ENCODE results near the gene PPIL6.

The PPIL6 gene

DNA sequence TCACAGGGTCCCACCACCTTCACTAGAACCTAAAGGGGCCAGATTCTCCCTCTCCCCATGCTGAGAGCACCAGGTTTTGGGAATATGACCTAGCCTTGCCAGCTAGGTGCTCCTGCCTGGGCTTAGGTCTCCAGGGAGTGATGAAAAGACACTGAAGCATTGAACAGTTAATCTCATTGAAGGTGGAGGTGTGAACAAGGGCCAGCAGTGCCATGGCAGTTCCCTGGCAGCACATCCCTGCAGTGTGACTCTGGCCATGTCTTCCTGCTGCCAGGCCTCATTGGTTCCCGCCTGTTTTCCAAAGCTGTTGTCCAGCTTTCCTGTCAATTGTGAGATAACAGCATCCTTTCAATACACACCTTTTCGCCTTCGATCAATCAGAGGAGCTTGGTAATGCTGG lies 10.9 kb downstream of the PPIL6 start:
- DNase-seq (ENCODE audit: low spot score): no peak
- no peak overlapping the region for H3K27ac Mint-ChIP-seq
- no peak overlapping the region for H3K4me3 Mint-ChIP-seq
- no peaks in the 10 kb centered on the region for H3K9me3 Mint-ChIP-seq
- H3K36me3 Mint-ChIP-seq (ENCODE audit: low read depth): no peaks in the 10 kb centered on the region
- H3K4me1 Mint-ChIP-seq (ENCODE audit: low read depth): peaks cover 2% of the 10 kb centered on the region
- H3K27me3 Mint-ChIP-seq (ENCODE audit: low read depth): peaks cover 25% of the 10 kb centered on the region

DNA sequence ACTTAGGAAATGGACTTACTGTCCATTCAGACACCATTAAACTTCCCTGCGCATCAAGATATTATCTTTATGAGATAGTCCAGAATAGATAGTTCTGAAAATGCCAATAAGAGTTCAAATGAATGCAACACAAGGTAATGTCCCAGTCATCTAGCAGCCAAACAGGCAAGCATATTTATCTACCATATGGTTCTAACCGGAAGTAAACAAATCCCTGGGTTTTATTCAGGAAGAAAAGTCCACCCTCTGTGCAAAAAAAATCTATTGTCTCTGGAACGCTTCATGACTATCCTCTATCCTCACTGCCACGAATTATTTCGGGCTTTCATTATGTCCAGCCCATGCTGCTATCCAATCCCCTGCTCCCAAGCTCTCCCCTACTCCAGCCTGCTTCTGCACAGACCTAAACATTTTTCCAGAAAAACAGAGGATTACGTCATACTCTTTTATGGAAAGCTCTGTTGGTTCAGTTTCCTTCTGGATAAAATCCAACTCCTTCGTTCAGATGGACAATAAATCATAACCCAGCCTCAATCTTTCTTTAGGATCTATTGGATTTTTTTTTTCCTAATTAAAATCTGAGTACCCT lies 11.4 kb downstream of the PPIL6 start:
- Mint-ChIP-seq H3K27ac (no peak overlapping the region), H3K27me3 (ENCODE audit: low read depth) (peaks cover 25% of the 10 kb centered on the region), H3K4me3 (no peak overlapping the region), H3K4me1 (ENCODE audit: low read depth) (peaks cover 2% of the 10 kb centered on the region), H3K9me3 (no peaks in the 10 kb centered on the region), H3K36me3 (ENCODE audit: low read depth) (no peaks in the 10 kb centered on the region)
- DNase-seq (ENCODE audit: low spot score): no peak

DNA sequence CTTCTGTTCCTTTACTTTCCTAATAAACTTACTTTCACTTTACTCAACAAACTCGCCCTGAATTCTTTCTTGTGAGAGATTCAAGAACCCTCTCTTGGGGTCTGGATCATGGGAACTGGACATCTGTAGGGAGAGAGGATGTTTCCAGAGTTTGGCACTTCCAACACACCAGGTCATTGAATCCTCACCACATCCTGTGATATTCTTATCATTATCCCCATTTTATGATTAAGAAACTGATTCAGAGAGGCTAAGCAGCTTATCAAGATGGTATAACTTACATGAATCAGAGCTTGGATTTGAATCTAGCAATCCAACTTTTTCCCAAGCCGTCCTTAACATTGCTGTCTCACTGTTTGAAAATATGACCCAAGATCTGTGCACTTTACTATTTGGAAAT lies 15.5 kb downstream of the PPIL6 start:
- H3K36me3 Mint-ChIP-seq (ENCODE audit: low read depth): no peaks in the 10 kb centered on the region
- H3K27ac Mint-ChIP-seq: no peak overlapping the region
- no peak for DNase-seq (ENCODE audit: low spot score)
- H3K27me3 Mint-ChIP-seq (ENCODE audit: low read depth): peaks cover 11% of the 10 kb centered on the region
- H3K9me3 Mint-ChIP-seq: no peaks in the 10 kb centered on the region
- H3K4me1 Mint-ChIP-seq (ENCODE audit: low read depth): peaks cover 2% of the 10 kb centered on the region
- H3K4me3 Mint-ChIP-seq: no peak overlapping the region

DNA sequence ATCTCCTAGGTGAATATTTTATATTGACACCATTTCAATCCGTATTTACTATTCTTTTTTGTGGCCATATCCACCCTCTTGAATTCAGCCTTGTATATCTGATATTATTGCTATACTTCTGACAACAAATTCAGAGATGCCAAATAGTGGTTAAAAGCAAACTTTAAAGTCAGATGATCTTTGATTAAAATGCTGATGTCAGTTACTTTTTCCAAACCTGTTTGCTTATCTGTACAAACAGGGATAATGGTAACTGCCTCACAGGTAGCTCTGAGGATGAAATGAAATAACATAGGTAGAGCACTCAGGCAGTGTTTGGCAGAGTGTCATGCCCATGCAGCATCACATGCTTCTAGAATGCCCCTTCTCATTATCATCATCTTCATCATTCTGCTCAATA lies 19.2 kb downstream of the PPIL6 start:
- no peak overlapping the region for H3K27ac Mint-ChIP-seq

DNA sequence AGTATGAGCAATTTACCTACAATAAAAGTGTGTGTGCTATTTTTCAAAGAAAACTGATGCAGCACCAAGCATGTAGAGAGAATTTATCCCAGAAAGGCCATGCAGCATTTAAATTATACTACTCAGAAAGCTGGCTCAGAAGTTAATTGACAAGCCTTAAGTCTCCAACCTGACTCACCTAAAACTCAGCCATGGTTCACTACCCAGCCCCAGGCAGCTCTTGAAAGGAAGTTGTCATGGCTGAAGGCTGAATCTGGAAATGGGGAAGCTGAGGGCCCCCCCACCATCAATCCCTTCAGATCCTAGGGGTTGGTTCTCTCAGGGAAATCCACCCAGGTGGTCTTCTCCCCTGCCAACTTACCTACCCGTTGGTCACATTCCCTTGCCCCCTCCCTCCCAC lies 19.7 kb downstream of the PPIL6 start:
- Mint-ChIP-seq H3K4me3 (no peak overlapping the region), H3K4me1 (ENCODE audit: low read depth) (peaks cover 2% of the 10 kb centered on the region), H3K27me3 (ENCODE audit: low read depth) (peaks cover 10% of the 10 kb centered on the region), H3K9me3 (no peaks in the 10 kb centered on the region), H3K27ac (no peak overlapping the region), H3K36me3 (ENCODE audit: low read depth) (no peaks in the 10 kb centered on the region)
- no peak for DNase-seq (ENCODE audit: low spot score)

More for the DNA sequence above, 19.2 kb downstream of the PPIL6 start:
- Mint-ChIP-seq H3K4me3 (no peak overlapping the region), H3K36me3 (ENCODE audit: low read depth) (no peaks in the 10 kb centered on the region), H3K27me3 (ENCODE audit: low read depth) (peaks cover 9% of the 10 kb centered on the region), H3K9me3 (no peaks in the 10 kb centered on the region), H3K4me1 (ENCODE audit: low read depth) (peaks cover 2% of the 10 kb centered on the region)
- no peak for DNase-seq (ENCODE audit: low spot score)

DNA sequence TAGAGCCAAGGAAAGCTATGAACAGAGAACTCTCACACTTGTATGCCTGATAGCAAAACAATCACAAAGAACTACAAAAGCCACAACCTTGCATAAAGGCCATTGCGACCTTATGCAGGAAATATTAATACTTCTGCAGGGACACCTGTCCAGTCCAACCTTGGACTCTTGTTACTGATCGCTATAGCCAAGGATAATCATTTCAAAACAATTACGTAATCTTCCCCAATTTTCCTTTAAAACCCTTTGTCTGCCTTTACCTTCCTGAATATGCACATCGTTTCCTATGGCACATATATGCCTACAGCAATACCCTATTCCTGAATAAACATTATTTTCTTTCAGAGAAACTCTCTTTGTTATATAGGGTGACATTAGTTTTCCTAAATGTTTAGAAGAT lies 22.8 kb downstream of the PPIL6 start:
- H3K4me3 Mint-ChIP-seq: no peak overlapping the region
- DNase-seq (ENCODE audit: low spot score): no peak
- peaks cover 26% of the 10 kb centered on the region for H3K27me3 Mint-ChIP-seq (ENCODE audit: low read depth)
- no peaks in the 10 kb centered on the region for H3K4me1 Mint-ChIP-seq (ENCODE audit: low read depth)
- no peaks in the 10 kb centered on the region for H3K36me3 Mint-ChIP-seq (ENCODE audit: low read depth)
- no peak overlapping the region for H3K27ac Mint-ChIP-seq
- no peaks in the 10 kb centered on the region for H3K9me3 Mint-ChIP-seq

DNA sequence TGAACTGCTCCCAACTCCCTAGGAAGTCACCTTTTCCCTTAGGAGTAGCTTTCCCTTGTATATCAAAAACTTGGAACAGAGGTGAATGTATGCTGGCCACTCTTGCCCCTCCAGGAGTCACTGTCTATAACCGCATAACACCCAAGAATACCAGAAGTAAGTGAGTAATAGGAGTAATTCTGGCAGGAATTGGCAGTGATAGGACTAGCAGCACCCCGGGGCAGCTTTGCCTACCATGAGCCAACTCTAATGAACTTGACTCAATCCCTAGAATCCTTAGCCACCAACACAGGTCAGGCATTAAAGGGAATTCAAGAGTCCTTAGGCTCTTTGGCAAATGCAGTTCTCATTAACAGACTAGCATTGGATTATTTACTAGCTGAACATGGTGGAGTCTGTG lies 29.4 kb downstream of the PPIL6 start:
- no peaks in the 10 kb centered on the region for H3K4me1 Mint-ChIP-seq (ENCODE audit: low read depth)
- no peaks in the 10 kb centered on the region for H3K9me3 Mint-ChIP-seq
- DNase-seq (ENCODE audit: low spot score): no peak
- H3K27ac Mint-ChIP-seq: no peak overlapping the region
- H3K4me3 Mint-ChIP-seq: no peak overlapping the region
- H3K27me3 Mint-ChIP-seq (ENCODE audit: low read depth): peaks cover 26% of the 10 kb centered on the region
- no peaks in the 10 kb centered on the region for H3K36me3 Mint-ChIP-seq (ENCODE audit: low read depth)

DNA sequence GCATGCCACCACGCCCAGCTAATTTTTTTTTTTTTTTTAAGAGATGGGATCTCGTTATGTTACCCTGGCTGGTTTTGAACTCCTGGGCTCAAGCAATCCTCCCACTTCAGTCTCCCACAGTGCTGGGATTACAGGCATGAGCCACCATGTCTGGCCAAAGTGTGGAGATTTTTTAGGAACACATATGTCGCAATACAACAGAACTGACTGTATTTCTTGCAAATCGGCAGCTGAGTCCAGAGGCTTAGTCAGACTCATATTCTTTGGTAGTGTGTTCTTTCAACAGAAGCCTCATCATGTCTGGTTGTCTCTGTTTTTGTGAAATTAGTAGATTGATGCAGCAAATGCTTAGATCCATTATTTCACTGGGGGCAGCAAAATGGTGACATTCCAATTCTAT lies 34.2 kb downstream of the PPIL6 start:
- Mint-ChIP-seq H3K27ac (no peak overlapping the region), H3K4me1 (ENCODE audit: low read depth) (no peaks in the 10 kb centered on the region), H3K36me3 (ENCODE audit: low read depth) (no peaks in the 10 kb centered on the region), H3K9me3 (no peaks in the 10 kb centered on the region), H3K4me3 (no peak overlapping the region), H3K27me3 (ENCODE audit: low read depth) (peaks cover 7% of the 10 kb centered on the region)
- no peak for DNase-seq (ENCODE audit: low spot score)

DNA sequence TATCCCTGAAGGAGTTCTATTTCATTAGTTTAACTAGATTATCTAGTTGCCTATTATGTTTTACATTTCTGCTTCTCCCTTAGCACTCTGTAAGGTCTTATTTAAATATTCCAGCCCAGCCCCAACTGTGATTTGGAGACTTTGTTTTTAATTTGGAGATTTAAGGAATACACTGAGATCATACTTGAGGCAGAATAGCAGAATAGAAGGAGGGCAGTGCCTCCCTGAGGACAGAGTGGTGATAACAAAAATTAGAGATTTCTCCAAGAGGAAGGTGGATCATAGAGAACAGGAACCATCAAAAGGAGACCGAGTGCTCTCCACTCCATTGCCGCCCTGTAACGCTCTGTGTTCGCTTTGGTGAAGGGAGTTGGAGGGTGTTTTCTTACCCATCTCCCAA lies 43.4 kb downstream of the PPIL6 start:
- no peak overlapping the region for H3K4me3 Mint-ChIP-seq
- no peak for DNase-seq (ENCODE audit: low spot score)
- H3K27me3 Mint-ChIP-seq (ENCODE audit: low read depth): no peaks in the 10 kb centered on the region
- H3K36me3 Mint-ChIP-seq (ENCODE audit: low read depth): no peaks in the 10 kb centered on the region
- peaks cover 8% of the 10 kb centered on the region for H3K4me1 Mint-ChIP-seq (ENCODE audit: low read depth)
- H3K27ac Mint-ChIP-seq: no peak overlapping the region
- H3K9me3 Mint-ChIP-seq: no peaks in the 10 kb centered on the region

DNA sequence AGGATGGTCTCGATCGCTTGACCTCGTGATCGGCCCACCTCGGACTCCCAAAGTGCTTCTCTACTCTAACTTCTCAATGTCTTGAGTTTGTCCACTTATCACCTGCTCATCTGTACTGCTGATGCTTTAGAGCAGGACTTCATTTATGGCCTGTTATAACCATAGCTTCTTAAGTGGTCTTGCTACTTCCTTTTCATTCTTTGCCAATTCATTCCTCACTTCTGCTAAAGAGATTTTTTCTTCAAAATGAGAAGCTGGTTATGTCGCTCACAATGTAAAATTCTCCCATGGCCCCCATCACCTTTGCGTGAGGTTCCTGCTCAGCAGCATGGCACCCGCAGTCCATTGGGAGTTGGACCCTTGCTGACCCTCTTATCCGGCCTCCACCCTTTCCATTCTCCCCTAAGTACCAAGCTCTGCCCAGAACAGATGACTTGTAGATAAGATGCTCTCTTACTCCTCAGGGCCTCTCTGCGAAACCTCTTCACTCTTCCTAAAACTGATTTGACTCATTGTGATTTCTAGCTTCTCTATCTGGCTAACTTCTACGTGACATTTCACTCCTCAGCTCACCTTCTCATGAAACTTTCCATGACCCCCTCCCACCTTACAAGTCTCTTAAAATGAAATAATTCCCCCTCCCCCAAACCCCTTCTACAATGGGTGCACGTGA lies 44.2 kb downstream of the PPIL6 start:
- Mint-ChIP-seq H3K9me3 (no peaks in the 10 kb centered on the region), H3K36me3 (ENCODE audit: low read depth) (no peaks in the 10 kb centered on the region), H3K4me3 (no peak overlapping the region), H3K27ac (no peak overlapping the region), H3K4me1 (ENCODE audit: low read depth) (peaks cover 14% of the 10 kb centered on the region), H3K27me3 (ENCODE audit: low read depth) (no peaks in the 10 kb centered on the region)
- no peak for DNase-seq (ENCODE audit: low spot score)

DNA sequence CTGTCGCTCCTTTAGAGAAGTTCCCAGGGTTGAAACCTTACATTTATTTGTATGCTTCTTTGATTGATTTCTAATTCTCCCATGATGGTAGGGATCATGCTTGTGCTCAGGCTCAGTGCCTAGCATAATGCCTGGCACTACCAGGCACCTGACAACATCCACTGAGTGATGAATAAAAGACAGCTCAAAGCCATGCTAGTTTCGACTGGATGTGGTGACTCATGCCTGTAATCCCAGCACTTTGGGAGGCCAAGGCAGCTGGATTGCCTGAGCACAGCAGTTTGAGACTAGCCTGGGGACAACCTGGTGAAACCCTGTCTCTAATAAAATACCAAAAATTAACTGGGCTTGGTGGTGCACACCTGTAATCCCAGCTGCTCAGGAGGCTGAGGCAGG lies 46.5 kb downstream of the PPIL6 start:
- Mint-ChIP-seq H3K27ac (no peak overlapping the region), H3K4me3 (no peak overlapping the region), H3K36me3 (ENCODE audit: low read depth) (no peaks in the 10 kb centered on the region), H3K4me1 (ENCODE audit: low read depth) (peaks cover 19% of the 10 kb centered on the region), H3K27me3 (ENCODE audit: low read depth) (peaks cover 3% of the 10 kb centered on the region), H3K9me3 (no peaks in the 10 kb centered on the region)
- DNase-seq (ENCODE audit: low spot score): no peak

DNA sequence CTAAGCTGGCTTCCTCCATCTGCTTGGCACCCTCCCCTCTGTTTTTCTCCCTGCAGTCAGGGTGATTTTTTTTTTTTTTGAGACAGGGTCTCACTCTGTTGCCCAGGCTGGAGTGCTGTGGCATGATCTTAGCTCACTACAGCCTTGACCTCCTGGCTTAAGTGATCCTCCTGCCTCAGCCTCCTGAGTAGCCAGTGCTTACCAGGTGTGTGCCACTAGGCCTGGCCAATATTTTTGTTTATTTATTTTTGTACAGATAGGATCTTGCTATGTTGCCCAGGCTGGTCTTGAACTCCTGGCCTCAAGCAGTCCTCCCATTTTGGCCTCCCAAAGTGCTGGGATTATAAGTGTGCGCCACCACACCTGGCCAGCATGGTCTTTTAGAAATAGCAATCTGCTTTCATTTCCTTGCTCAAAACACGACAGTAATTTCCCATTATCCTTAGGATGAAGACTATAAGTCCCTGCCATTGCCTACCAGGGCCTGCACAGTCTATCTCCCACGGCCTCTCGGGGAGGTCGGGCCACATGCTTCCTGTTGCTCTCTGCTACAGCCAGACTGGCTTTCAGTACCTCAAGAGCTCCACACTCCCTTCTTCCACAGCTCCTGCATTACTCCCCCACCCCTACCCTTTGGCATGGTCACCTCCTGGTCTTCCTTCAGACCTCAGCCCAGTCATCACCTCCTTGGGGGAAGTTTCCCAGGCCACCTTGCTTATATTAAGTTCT lies 47.1 kb downstream of the PPIL6 start:
- H3K4me1 Mint-ChIP-seq (ENCODE audit: low read depth): peaks cover 19% of the 10 kb centered on the region
- no peak overlapping the region for H3K27ac Mint-ChIP-seq
- H3K27me3 Mint-ChIP-seq (ENCODE audit: low read depth): peaks cover 3% of the 10 kb centered on the region
- no peaks in the 10 kb centered on the region for H3K9me3 Mint-ChIP-seq
- DNase-seq (ENCODE audit: low spot score): no peak
- no peak overlapping the region for H3K4me3 Mint-ChIP-seq
- H3K36me3 Mint-ChIP-seq (ENCODE audit: low read depth): no peaks in the 10 kb centered on the region

DNA sequence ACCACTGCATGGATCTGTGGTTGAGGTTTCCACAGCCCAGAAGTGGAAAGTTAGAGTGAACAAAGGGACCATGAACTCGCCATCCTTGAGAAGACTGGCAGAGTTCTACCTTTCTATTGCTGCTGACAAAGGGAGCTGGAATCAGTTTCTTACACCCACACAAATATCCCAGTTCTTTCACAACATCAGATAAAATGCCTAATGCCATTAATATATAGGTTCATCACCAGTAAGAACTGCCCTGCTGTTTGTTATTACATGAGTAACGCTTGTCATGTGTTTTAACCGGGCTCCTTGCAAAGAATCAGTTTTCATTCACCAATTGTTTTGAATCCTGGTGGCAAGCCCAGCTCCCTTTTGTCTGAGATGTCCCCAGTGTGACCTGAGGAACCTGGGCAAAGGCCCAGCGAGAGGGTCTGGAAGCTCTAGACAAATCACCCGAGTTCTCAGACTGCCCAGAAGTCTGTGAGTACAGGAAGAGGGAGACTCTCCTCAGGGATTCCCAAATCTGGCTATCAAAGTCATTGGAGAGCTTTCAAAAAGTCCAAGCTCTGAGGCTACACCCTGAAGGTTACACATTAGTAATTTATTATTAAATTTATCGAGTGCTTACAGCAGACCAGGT lies 50.7 kb downstream of the PPIL6 start:
- Mint-ChIP-seq H3K9me3 (no peaks in the 10 kb centered on the region), H3K4me1 (ENCODE audit: low read depth) (peaks cover 26% of the 10 kb centered on the region), H3K36me3 (ENCODE audit: low read depth) (no peaks in the 10 kb centered on the region), H3K27me3 (ENCODE audit: low read depth) (peaks cover 3% of the 10 kb centered on the region), H3K27ac (no peak overlapping the region), H3K4me3 (no peak overlapping the region)
- DNase-seq (ENCODE audit: low spot score): no peak

DNA sequence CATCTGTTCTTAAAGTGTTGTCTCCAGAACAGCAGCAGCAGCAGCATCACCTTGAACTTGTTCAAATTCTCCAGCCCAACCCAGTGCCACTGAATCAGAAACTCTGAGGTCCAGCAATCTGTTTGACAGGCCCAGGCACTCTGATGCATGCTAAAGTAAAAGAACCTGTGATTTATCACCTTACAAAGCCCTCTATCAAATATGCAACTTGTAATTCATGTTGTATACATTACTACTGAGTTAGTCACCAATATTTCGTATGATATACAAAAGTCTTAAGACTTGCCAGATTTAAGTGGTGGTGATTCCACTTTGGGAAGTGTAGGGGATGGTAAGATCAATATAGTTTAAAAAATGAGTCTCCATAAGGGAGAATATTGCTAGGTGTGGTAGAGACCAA lies 52.2 kb downstream of the PPIL6 start:
- Mint-ChIP-seq H3K9me3 (no peaks in the 10 kb centered on the region), H3K27ac (no peak overlapping the region), H3K4me1 (ENCODE audit: low read depth) (peaks cover 34% of the 10 kb centered on the region), H3K4me3 (no peak overlapping the region), H3K27me3 (ENCODE audit: low read depth) (peaks cover 3% of the 10 kb centered on the region), H3K36me3 (ENCODE audit: low read depth) (no peaks in the 10 kb centered on the region)
- DNase-seq (ENCODE audit: low spot score): no peak
